C4-2B (cell line): ENCODE measurements around the gene PTPRM.

Experiments used
- H3K27ac ChIP-seq: fragments of 450-650 bp; 2 replicates; pipeline ENCODE4 v1.5.1; 2017
- CTCF ChIP-seq: fragments of 450-650 bp; conservative IDR thresholded peaks from 2 replicates; pipeline ENCODE4 v1.5.1; 2017; ENCODE audit warnings: mild to moderate bottlenecking
- ZFX ChIP-seq: fragments of 450-650 bp; IDR thresholded peaks from 2 replicates; pipeline ENCODE4 v1.6.1; 2017

The PTPRM gene

GRCh38 chr18:7671105-7671504, 104.0 kb downstream of the PTPRM start:
- TF ChIP-seq ZFX, result no peak
- no peak for TF ChIP-seq CTCF
- H3K27ac ChIP-seq, result no peak overlapping the region

GRCh38 chr18:7676253-7676873, 109.2 kb downstream of the PTPRM start:
- H3K27ac ChIP-seq, result no peak overlapping the region
- TF ChIP-seq CTCF (no peak), ZFX (no peak)

GRCh38 chr18:7677001-7677400, 109.9 kb downstream of the PTPRM start:
- no peak overlapping the region for H3K27ac ChIP-seq
- TF ChIP-seq ZFX (no peak), CTCF (no peak)

GRCh38 chr18:7677424-7677823, 110.3 kb downstream of the PTPRM start:
- no peak for TF ChIP-seq CTCF
- TF ChIP-seq ZFX, result no peak

GRCh38 chr18:7678389-7678788, 111.3 kb downstream of the PTPRM start:
- TF ChIP-seq ZFX (no peak), CTCF (no peak)
- no peak overlapping the region for H3K27ac ChIP-seq

More at GRCh38 chr18:7677424-7677823, 110.3 kb downstream of the PTPRM start:
- H3K27ac ChIP-seq, result no peak overlapping the region

GRCh38 chr18:7678801-7679200, 111.7 kb downstream of the PTPRM start:
- TF ChIP-seq CTCF (no peak), ZFX (no peak)
- no peak overlapping the region for H3K27ac ChIP-seq

- TF ChIP-seq ZFX (no peak), CTCF (no peak)
- H3K27ac ChIP-seq, result no peak overlapping the region
Measured at GRCh38 chr18:7681298-7681697, 114.2 kb downstream of the PTPRM start.
